Testis (tissue), 3 donors: ENCODE measurements around the gene HSPG2. TPM values are rescaled to one million over a fixed set of nuclear protein-coding genes. Genes with fewer than 3 reads are reported as not detected.

Experiments
- DNase-seq: peaks from one replicate; pipeline ENCODE4 v3.0.0-alpha.2; 2019
- H3K27ac ChIP-seq, 2 donors: fragments of 200-600 bp; sonication (generic); one replicate each; pipeline ENCODE4 v1.5.1; 2019
- H3K27me3 ChIP-seq: fragments of 200-600 bp; sonication (generic); one replicate; pipeline ENCODE4 v1.5.1; 2019
- H3K36me3 ChIP-seq: fragments of 200-600 bp; sonication (generic); one replicate; pipeline ENCODE4 v1.5.1; 2017; ENCODE audit warnings: low read depth; ENCODE audit errors: missing control alignments
- H3K4me1 ChIP-seq: fragments of 200-600 bp; sonication (generic); one replicate; pipeline ENCODE4 v1.5.1; 2019
- H3K4me3 ChIP-seq, 2 donors: fragments of 200-600 bp; sonication (generic); one replicate each; pipeline ENCODE4 v1.5.1; 2017 to 2019
- H3K9me3 ChIP-seq: fragments of 200-600 bp; sonication (generic); one replicate; pipeline ENCODE4 v1.5.1; 2017
- POLR2A ChIP-seq: fragments of 450-650 bp; IDR thresholded peaks from one replicate; pipeline ENCODE4 v1.6.1; 2017; ENCODE audit warnings: antibody characterized with exemption, mild to moderate bottlenecking, moderate library complexity
- WGBS, 2 donors: methylation state at CpG; one replicate each; pipeline ENCODE4 v1.1.5; 2018; 5-methylcytosine and 5-hydroxymethylcytosine counted together
- intact Hi-C: fragments of 100-400 bp; cut with DNase I; formaldehyde crosslinking; loops from one replicate; pipeline ENCODE4 v1.15.1; 2023; ENCODE audit warnings: low total_unique reads
- polyA plus RNA-seq: library from polyadenylated mRNA; stranded (reverse); fragments of 350-450 nt; fragmentation: Illumina TruSeq; extraction: RNeasy Lipid Tissue Mini Kit (QIAGEN cat#74804); gene quantifications from one replicate; pipeline ENCODE4 v1.2.3, GENCODE V29; 2014; ENCODE audit warnings: low read depth, low replicate concordance; ENCODE audit not compliant: insufficient read depth
- total RNA-seq, 2 donors: library from RNA; depleted of rRNA; stranded (reverse); fragments of >200 nt; gene quantifications; one replicate each; pipeline ENCODE4 v1.2.3, GENCODE V29; 2016
- TF ChIP-seq, protein P1 (sequence below), 3 experiments: fragments of 450-650 bp in 2 of 3; fragments of 200-600 bp in 1 of 3; sonication (generic) in 1 of 3; IDR thresholded peaks; one replicate each; pipeline ENCODE4 v1.5.1; 2016 to 2019; ENCODE audit warnings: antibody characterized with exemption in 3 of 3, mild to moderate bottlenecking in 2 of 3, moderate library complexity in 1 of 3

Gene HSPG2
- total and polyA plus RNA-seq, 3 donors from 2014 or later, result 51.8 to 72.1 (median 54.2) TPM

DNA sequence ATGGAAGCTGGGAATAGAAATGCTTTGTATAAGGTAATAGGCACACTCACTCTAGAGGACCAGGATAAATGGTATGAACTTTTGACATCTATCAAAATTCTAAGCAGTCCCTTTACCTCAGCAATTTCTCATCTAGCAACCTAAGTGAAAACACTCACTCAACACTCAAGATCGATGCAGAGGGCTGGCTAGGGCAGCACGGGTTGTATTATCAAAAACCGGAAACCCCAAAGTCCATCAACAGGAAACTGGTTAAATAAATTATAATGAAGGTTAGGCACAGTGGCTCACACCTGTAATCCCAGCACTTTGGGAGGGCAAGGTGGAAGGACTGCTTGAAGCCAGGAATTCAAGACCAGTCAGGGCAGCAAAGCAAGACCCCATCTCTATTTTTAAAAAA is 163.5 kb downstream of the HSPG2 start:
- no peak for DNase-seq
- TF ChIP-seq, protein P1, sequence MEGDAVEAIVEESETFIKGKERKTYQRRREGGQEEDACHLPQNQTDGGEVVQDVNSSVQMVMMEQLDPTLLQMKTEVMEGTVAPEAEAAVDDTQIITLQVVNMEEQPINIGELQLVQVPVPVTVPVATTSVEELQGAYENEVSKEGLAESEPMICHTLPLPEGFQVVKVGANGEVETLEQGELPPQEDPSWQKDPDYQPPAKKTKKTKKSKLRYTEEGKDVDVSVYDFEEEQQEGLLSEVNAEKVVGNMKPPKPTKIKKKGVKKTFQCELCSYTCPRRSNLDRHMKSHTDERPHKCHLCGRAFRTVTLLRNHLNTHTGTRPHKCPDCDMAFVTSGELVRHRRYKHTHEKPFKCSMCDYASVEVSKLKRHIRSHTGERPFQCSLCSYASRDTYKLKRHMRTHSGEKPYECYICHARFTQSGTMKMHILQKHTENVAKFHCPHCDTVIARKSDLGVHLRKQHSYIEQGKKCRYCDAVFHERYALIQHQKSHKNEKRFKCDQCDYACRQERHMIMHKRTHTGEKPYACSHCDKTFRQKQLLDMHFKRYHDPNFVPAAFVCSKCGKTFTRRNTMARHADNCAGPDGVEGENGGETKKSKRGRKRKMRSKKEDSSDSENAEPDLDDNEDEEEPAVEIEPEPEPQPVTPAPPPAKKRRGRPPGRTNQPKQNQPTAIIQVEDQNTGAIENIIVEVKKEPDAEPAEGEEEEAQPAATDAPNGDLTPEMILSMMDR (IDR thresholded peaks at IDR 0.05), result no peak
- no peak for TF ChIP-seq POLR2A
- Histone ChIP-seq H3K27me3 (no peaks in the 10 kb centered on the region), H3K4me3 (no peak overlapping the region), H3K36me3 (no peaks in the 10 kb centered on the region), H3K4me1 (peaks cover 7% of the 10 kb centered on the region), H3K27ac (no peak overlapping the region), H3K9me3 (no peaks in the 10 kb centered on the region)
- WGBS, 2 donors, result 76 to 85% methylated on average over 3 of the region's 3 CpGs
- intact Hi-C loops, result no loop called here

Other genes starting within 250 kb of the HSPG2 start
- 10 to 100 TPM; 63.0 to 66.2 TPM for gene USP48, start 154.2 kb downstream of the HSPG2 start, total RNA-seq
- gene USP48, start 154.2 kb downstream of the HSPG2 start, polyA plus RNA-seq, result 33.3 TPM
- gene LDLRAD2, start 125.0 kb downstream of the HSPG2 start, total RNA-seq, result 1 to 10 TPM; 1.9 TPM
- 1.3 TPM for gene LDLRAD2, start 125.0 kb downstream of the HSPG2 start, polyA plus RNA-seq
- under 1 TPM in 1 of 2 donors, not detected in 1; 0.63 TPM for gene CELA3B, start 39.7 kb upstream of the HSPG2 start, total RNA-seq
- 0.34 TPM for gene CELA3B, start 39.7 kb upstream of the HSPG2 start, polyA plus RNA-seq
- gene CELA3A, start 64.3 kb upstream of the HSPG2 start, total RNA-seq, result not detected
- not detected for gene CELA3A, start 64.3 kb upstream of the HSPG2 start, polyA plus RNA-seq
- 100 to 1,000 TPM; 139 to 147 TPM for gene CDC42, start 115.4 kb upstream of the HSPG2 start, total RNA-seq
- gene CDC42, start 115.4 kb upstream of the HSPG2 start, polyA plus RNA-seq, result 152 TPM
- under 1 TPM; 0.55 to 0.74 TPM for gene WNT4, start 205.8 kb upstream of the HSPG2 start, total RNA-seq
- gene WNT4, start 205.8 kb upstream of the HSPG2 start, polyA plus RNA-seq, result 3.2 TPM